CD14-positive monocyte (primary cell): Measurements from ENCODE around the gene ITGA3. TPM values are rescaled to one million over a fixed set of nuclear protein-coding genes. Genes with fewer than 3 reads are reported as not detected.

Experiments used
- DNase-seq, 3 donors: peaks; one replicate each; pipeline ENCODE4 v3.0.0-alpha.2; 2011 to 2022
- H2AFZ ChIP-seq: 2 replicates; pipeline ENCODE4 v1.6.0; 2012; ENCODE audit warnings: mild to moderate bottlenecking, low read depth, low read length, inconsistent platforms; ENCODE audit not compliant: insufficient read depth, poor library complexity, severe bottlenecking
- H3K27ac ChIP-seq, 2 donors: 1 replicate in 1 of 2; 2 replicates in 1 of 2; pipeline ENCODE4 v1.5.1; 2012 to 2013; ENCODE audit warnings: low read length in 2 of 2, control low read depth in 1 of 2, inconsistent platforms in 1 of 2, low read depth in 1 of 2, mild to moderate bottlenecking in 1 of 2
- H3K27me3 ChIP-seq, 2 donors: one replicate each; pipeline versions ENCODE4 v1.6.0 to v1.6.1; 2011 to 2013; ENCODE audit warnings: low read length in 2 of 2; ENCODE audit not compliant: control insufficient read depth in 2 of 2, insufficient read depth in 2 of 2
- H3K36me3 ChIP-seq, 2 donors: replicated peaks in 1 of 2; 1 replicate in 1 of 2; 2 replicates in 1 of 2; pipeline versions ENCODE4 v1.5.1 to v1.6.1; 2012 to 2013; ENCODE audit warnings: low read length in 2 of 2, control low read depth in 1 of 2, inconsistent platforms in 1 of 2, mild to moderate bottlenecking in 1 of 2; ENCODE audit not compliant: insufficient read depth in 2 of 2, control insufficient read depth in 1 of 2
- H3K4me1 ChIP-seq, 2 donors: 1 replicate in 1 of 2; 2 replicates in 1 of 2; pipeline versions ENCODE4 v1.5.1 to v1.6.1; 2012 to 2013; ENCODE audit warnings: low read length in 2 of 2, control low read depth in 1 of 2, inconsistent platforms in 1 of 2, mild to moderate bottlenecking in 1 of 2, moderate library complexity in 1 of 2; ENCODE audit not compliant: insufficient read depth in 2 of 2, control insufficient read depth in 1 of 2
- H3K4me2 ChIP-seq: replicated peaks from 2 replicates; pipeline ENCODE3; 2012; ENCODE audit warnings: low read length, moderate library complexity, mild to moderate bottlenecking; ENCODE audit not compliant: poor library complexity, severe bottlenecking; ENCODE audit errors: extremely low read depth
- H3K4me3 ChIP-seq, 3 experiments: fragments of 200-600 bp in 1 of 3; sonication (generic) in 1 of 3; replicated peaks in 1 of 3; 1 replicate in 2 of 3; 2 replicates in 1 of 3; pipeline ENCODE4 v1.5.1; 2011 to 2013; ENCODE audit warnings: low read length in 3 of 3, mild to moderate bottlenecking in 3 of 3, control low read depth in 2 of 3, low read depth in 2 of 3, inconsistent platforms in 1 of 3, moderate library complexity in 1 of 3
- H3K79me2 ChIP-seq: 2 replicates; pipeline ENCODE4 v1.6.0; 2012; ENCODE audit warnings: mild to moderate bottlenecking, control low read depth, inconsistent platforms, low read length, moderate library complexity; ENCODE audit not compliant: insufficient read depth
- H3K9ac ChIP-seq: 2 replicates; pipeline ENCODE4 v1.6.0; 2017; ENCODE audit warnings: low read length, mild to moderate bottlenecking; ENCODE audit not compliant: insufficient read depth, poor library complexity, severe bottlenecking
- H3K9me3 ChIP-seq, 2 donors: replicated peaks in 1 of 2; 1 replicate in 1 of 2; 2 replicates in 1 of 2; pipeline versions ENCODE4 v1.5.1 to v1.6.1; 2012 to 2013; ENCODE audit warnings: low read length in 2 of 2, control low read depth in 1 of 2; ENCODE audit not compliant: control insufficient read depth in 1 of 2, insufficient read depth in 1 of 2
- H4K20me1 ChIP-seq: 2 replicates; pipeline ENCODE4 v1.6.0; 2012; ENCODE audit warnings: mild to moderate bottlenecking, low read length, control low read depth, moderate library complexity; ENCODE audit not compliant: insufficient read depth
- H3K27ac Mint-ChIP-seq, 7 donors: one replicate each; pipeline ENCODE4 v1.8.0; 2020; ENCODE audit warnings: mild to moderate bottlenecking in 7 of 7, mixed read lengths in 7 of 7, moderate library complexity in 6 of 7, inconsistent platforms in 2 of 7
- H3K27me3 Mint-ChIP-seq, 3 donors: one replicate each; pipeline ENCODE4 v1.8.0; 2021 to 2022; ENCODE audit warnings: low read depth in 3 of 3, mild to moderate bottlenecking in 3 of 3, mixed read lengths in 3 of 3, moderate library complexity in 3 of 3, inconsistent platforms in 1 of 3
- H3K36me3 Mint-ChIP-seq, 2 donors: one replicate each; pipeline ENCODE4 v1.8.0; 2020; ENCODE audit warnings: mixed read lengths in 2 of 2, inconsistent platforms in 1 of 2, mild to moderate bottlenecking in 1 of 2
- H3K4me1 Mint-ChIP-seq: one replicate; pipeline ENCODE4 v1.8.0; 2020; ENCODE audit warnings: mild to moderate bottlenecking, mixed read lengths
- H3K4me3 Mint-ChIP-seq, 2 donors: one replicate each; pipeline ENCODE4 v1.8.0; 2020; ENCODE audit warnings: mild to moderate bottlenecking in 2 of 2, mixed read lengths in 2 of 2, moderate library complexity in 1 of 2
- H3K9me3 Mint-ChIP-seq, 7 donors: one replicate each; pipeline ENCODE4 v1.8.0; 2020 to 2022; ENCODE audit warnings: mixed read lengths in 7 of 7, mild to moderate bottlenecking in 6 of 7, moderate library complexity in 6 of 7, inconsistent platforms in 2 of 7
- CTCF ChIP-seq: fragments of 200-600 bp; IDR thresholded peaks from one replicate; pipeline ENCODE4 v1.8.0; 2022; ENCODE audit warnings: antibody characterized with exemption, mild to moderate bottlenecking
- WGBS: methylation state at CpG from one replicate; pipeline ENCODE4 v1.1.5; 2013; ENCODE audit warnings: missing lambda C conversion rate; ENCODE audit not compliant: insufficient coverage; 5-methylcytosine and 5-hydroxymethylcytosine counted together
- intact Hi-C, 2 donors: fragments of 100-400 bp; cut with micrococcal nuclease; formaldehyde crosslinking; loops; one replicate each; pipeline versions ENCODE4 v1.15.0 to v1.15.1; 2023
- polyA plus RNA-seq, 3 donors: library from polyadenylated mRNA; depleted of rRNA in 1 of 3; unstranded in 2 of 3; stranded (reverse) in 1 of 3; fragments of 300-500 nt in 2 of 3; fragments of >200 nt in 1 of 3; fragmentation: Illumina TruSeq in 2 of 3; gene quantifications; 1 replicate in 2 of 3; 2 replicates in 1 of 3; pipeline ENCODE4 v1.2.3, GENCODE V29; 2012 to 2021

ITGA3 gene
- polyA plus RNA-seq, 3 donors: 0.31 to 0.36 TPM; not detected in 1

DNA sequence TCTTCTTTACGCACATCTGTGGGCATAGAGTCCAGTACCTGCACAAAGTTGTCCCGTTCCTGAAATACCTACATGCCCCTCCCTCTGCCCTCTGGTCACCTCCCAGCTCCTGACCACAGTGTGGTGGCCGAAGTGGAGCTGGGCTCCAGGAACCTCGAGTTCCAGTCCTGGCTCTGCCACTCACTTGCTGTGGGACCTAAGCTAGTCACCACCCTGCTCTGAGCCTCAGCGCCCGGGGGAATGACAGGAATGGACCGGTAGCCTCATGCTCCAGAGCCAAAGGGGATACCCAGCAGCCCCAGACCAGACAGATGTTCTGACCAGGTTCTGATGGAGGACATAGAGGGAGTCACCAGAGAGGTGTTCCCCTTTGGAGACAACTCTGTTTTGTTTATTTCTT is 26.7 kb upstream of the ITGA3 start:
- H3K27me3 Mint-ChIP-seq: peaks cover 23 to 38% (median 26%) of the 10 kb centered on the region in 3 donors
- H3K4me1 ChIP-seq: peaks cover 10 to 16% of the 10 kb centered on the region in 2 donors
- peak overlapping the region; percentile 26 to 31 for H3K4me3 Mint-ChIP-seq
- no peak overlapping the region for H2AFZ ChIP-seq
- intact Hi-C loops: no loop called here
- no peak overlapping the region for H3K9ac ChIP-seq
- H3K4me2 ChIP-seq: no peak overlapping the region
- H3K36me3 Mint-ChIP-seq: no peaks in the 10 kb centered on the region
- H3K36me3 ChIP-seq: no peaks in the 10 kb centered on the region
- H3K9me3 Mint-ChIP-seq: peaks cover 0 to 3% (median 0%) of the 10 kb centered on the region in 7 donors
- DNase-seq: no peak
- no peak overlapping the region for H3K4me3 ChIP-seq
- H3K9me3 ChIP-seq: no peaks in the 10 kb centered on the region
- H4K20me1 ChIP-seq: no peaks in the 10 kb centered on the region
- H3K27ac Mint-ChIP-seq: no peak overlapping the region
- no peak overlapping the region for H3K27ac ChIP-seq
- H3K27me3 ChIP-seq: peaks cover 0 to 21% of the 10 kb centered on the region in 2 donors
- 97% methylated on average over 7 of the region's 7 CpGs for WGBS
- H3K79me2 ChIP-seq: no peaks in the 10 kb centered on the region
- no peak for TF ChIP-seq CTCF
- H3K4me1 Mint-ChIP-seq: peaks cover 19% of the 10 kb centered on the region

DNA sequence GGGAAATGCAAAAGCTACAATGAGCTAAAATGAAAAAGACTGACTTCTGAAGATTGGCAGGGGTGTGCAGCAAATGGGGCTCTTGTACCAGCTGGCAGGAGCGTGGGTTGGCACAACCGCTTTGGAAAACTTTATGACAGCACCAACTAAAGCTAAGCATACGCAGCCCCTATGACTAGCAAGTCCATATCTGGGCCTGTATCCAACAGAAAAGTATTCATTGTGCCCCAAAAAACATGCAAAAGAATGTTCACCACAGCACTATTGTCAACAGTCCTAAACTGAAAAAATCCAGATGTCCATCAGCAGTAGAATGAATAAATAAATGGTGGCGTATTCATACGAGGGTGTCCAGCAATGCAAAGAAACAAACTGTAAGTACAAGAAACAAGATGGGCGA is 22.6 kb upstream of the ITGA3 start:
- H3K27ac Mint-ChIP-seq: no peak overlapping the region
- no peaks in the 10 kb centered on the region for H3K9me3 ChIP-seq
- no peaks in the 10 kb centered on the region for H3K36me3 ChIP-seq
- H3K79me2 ChIP-seq: no peaks in the 10 kb centered on the region
- TF ChIP-seq CTCF: no peak
- DNase-seq: no peak
- H3K27me3 ChIP-seq: peaks cover 0 to 8% of the 10 kb centered on the region in 2 donors
- intact Hi-C loops: no loop called here
- peaks cover 0 to 3% (median 0%) of the 10 kb centered on the region in 7 donors for H3K9me3 Mint-ChIP-seq
- no peaks in the 10 kb centered on the region for H3K36me3 Mint-ChIP-seq
- no peak overlapping the region for H3K4me2 ChIP-seq
- H4K20me1 ChIP-seq: no peaks in the 10 kb centered on the region
- 93% methylated on average over 2 of the region's 6 CpGs for WGBS
- peaks cover 11 to 25% (median 19%) of the 10 kb centered on the region in 3 donors for H3K27me3 Mint-ChIP-seq
- H3K4me3 ChIP-seq: no peak overlapping the region
- no peak overlapping the region for H3K4me3 Mint-ChIP-seq
- no peak overlapping the region for H3K27ac ChIP-seq
- H3K4me1 ChIP-seq: peaks cover 0 to 1% of the 10 kb centered on the region in 2 donors
- H3K4me1 Mint-ChIP-seq: peaks cover 5% of the 10 kb centered on the region
- H2AFZ ChIP-seq: no peak overlapping the region
- no peak overlapping the region for H3K9ac ChIP-seq
